ENCODE data around the gene CSNK2B. TPM values are rescaled to one million over a fixed set of nuclear protein-coding genes. Genes with fewer than 3 reads are reported as not detected.

Gene CSNK2B
- total and polyA plus RNA-seq, 7 experiments from 2014 or later: 101 to 275 (median 149) TPM

- POLR2A ChIA-PET: interaction anchor here (0.8 to 1.4 kb wide), 3 partner anchors 13 to 117 kb away, joined by 4 to 7 read pairs (median 4); partner anchors contain the start of genes DDX39B and LY6G5C
- H3K4me1 ChIP-seq (ENCODE audit: control insufficient read depth in 2 of 2, insufficient read depth in 2 of 2, low read length in 2 of 2): peaks cover 35 to 45% of the 10 kb centered on the region in 2 donors
- H3K36me3 Mint-ChIP-seq: peaks cover 5 to 31% (median 12%) of the 10 kb centered on the region in 5 donors
- no peaks in the 10 kb centered on the region for H3K9me3 Mint-ChIP-seq
- H3K4me3 Mint-ChIP-seq: peak overlapping the region; percentile 42 to 98 (median 85)
- intact Hi-C loops (cut with micrococcal nuclease): no loop called here
- H3K27me3 Mint-ChIP-seq: no peaks in the 10 kb centered on the region
- peak overlapping the region; percentile 88 for H3K27ac ChIP-seq (ENCODE audit: low read depth, low read length)
- H3K9me3 ChIP-seq (ENCODE audit: control insufficient read depth in 2 of 3, low read length in 3 of 3): no peaks in the 10 kb centered on the region
- CTCF ChIA-PET: interaction anchor here (0.6 to 0.7 kb wide), 2 partner anchors 109 to 939 kb away, joined by 3 read pairs; no protein-coding TSS in a partner anchor
- DNase-seq (no peak), ATAC-seq (no peak)
- peaks cover 0 to 38% (median 6%) of the 10 kb centered on the region in 3 experiments for H3K36me3 ChIP-seq (ENCODE audit: control insufficient read depth in 2 of 3, insufficient read depth in 3 of 3, low read length in 3 of 3)
- H3K4me3 ChIP-seq (ENCODE audit: low read length): no peak overlapping the region
- peak overlapping the region in 8 of 9 donors; percentile 62 to 92 (median 85) for H3K27ac Mint-ChIP-seq
- no peaks in the 10 kb centered on the region for H3K27me3 ChIP-seq (ENCODE audit: control insufficient read depth in 2 of 2, insufficient read depth in 2 of 2, low read length in 2 of 2)
- H3K4me1 Mint-ChIP-seq: peaks cover 44 to 76% (median 71%) of the 10 kb centered on the region in 7 donors
Measured at GRCh38 chr6:31658158-31658688, 7.7 kb upstream of the CSNK2B start.

- H3K4me1 ChIP-seq (ENCODE audit: control insufficient read depth in 2 of 2, insufficient read depth in 2 of 2, low read length in 2 of 2): peaks cover 40 to 49% of the 10 kb centered on the region in 2 donors
- Mint-ChIP-seq H3K27me3 (no peaks in the 10 kb centered on the region), H3K9me3 (no peaks in the 10 kb centered on the region), H3K4me1 (peaks cover 53 to 85% (median 77%) of the 10 kb centered on the region in 7 donors), H3K36me3 (peaks cover 6 to 39% (median 16%) of the 10 kb centered on the region in 5 donors), H3K4me3 (peak overlapping the region; percentile 89 to 98 (median 92)), H3K27ac (peak overlapping the region; percentile 81 to 95 (median 88))
- H3K4me3 ChIP-seq (ENCODE audit: low read length): peak overlapping the region; percentile 79
- H3K9me3 ChIP-seq (ENCODE audit: control insufficient read depth in 2 of 3, low read length in 3 of 3): no peaks in the 10 kb centered on the region
- intact Hi-C loops (cut with micrococcal nuclease): no loop called here
- no peak for ATAC-seq
- CTCF ChIA-PET: interaction anchor here (0.7 kb wide), 1 partner anchor 940 kb away, joined by 3 read pairs; no protein-coding TSS in a partner anchor
- H3K36me3 ChIP-seq (ENCODE audit: control insufficient read depth in 2 of 3, insufficient read depth in 3 of 3, low read length in 3 of 3): peaks cover 0 to 38% (median 6%) of the 10 kb centered on the region in 3 experiments
- H3K27ac ChIP-seq (ENCODE audit: low read depth, low read length): peak overlapping the region; percentile 88
- no peaks in the 10 kb centered on the region for H3K27me3 ChIP-seq (ENCODE audit: control insufficient read depth in 2 of 2, insufficient read depth in 2 of 2, low read length in 2 of 2)
- DNase-seq: no peak
- POLR2A ChIA-PET: interaction anchor here (0.6 to 1.3 kb wide), 3 partner anchors 80 to 310 kb away, joined by 3 to 7 read pairs (median 3); partner anchors contain the start of gene DDX39B
Measured at GRCh38 chr6:31658983-31659648, 6.8 kb upstream of the CSNK2B start.

GRCh38 chr6:31659649-31660380 is 6.1 kb upstream of the CSNK2B start:
- Histone ChIP-seq H3K4me1 (ENCODE audit: control insufficient read depth in 2 of 2, insufficient read depth in 2 of 2, low read length in 2 of 2) (peaks cover 43 to 54% of the 10 kb centered on the region in 2 donors), H3K27ac (ENCODE audit: low read depth, low read length) (peak overlapping the region; percentile 88), H3K27me3 (ENCODE audit: control insufficient read depth in 2 of 2, insufficient read depth in 2 of 2, low read length in 2 of 2) (no peaks in the 10 kb centered on the region), H3K9me3 (ENCODE audit: control insufficient read depth in 2 of 3, low read length in 3 of 3) (no peaks in the 10 kb centered on the region), H3K36me3 (ENCODE audit: control insufficient read depth in 2 of 3, insufficient read depth in 3 of 3, low read length in 3 of 3) (peaks cover 0 to 38% (median 6%) of the 10 kb centered on the region in 3 experiments), H3K4me3 (ENCODE audit: low read length) (peak overlapping the region; percentile 79)
- Mint-ChIP-seq H3K27me3 (peaks cover 0 to under 1% (median 0%) of the 10 kb centered on the region in 5 donors), H3K4me3 (peak overlapping the region; percentile 89 to 98 (median 92)), H3K9me3 (peaks cover 0 to under 1% (median 0%) of the 10 kb centered on the region in 11 donors), H3K27ac (peak overlapping the region; percentile 81 to 95 (median 88)), H3K36me3 (peaks cover 6 to 46% (median 19%) of the 10 kb centered on the region in 5 donors), H3K4me1 (peaks cover 60 to 92% (median 83%) of the 10 kb centered on the region in 7 donors)
- ATAC-seq (peak; percentile 47), DNase-seq (peak in 7 of 9 donors; percentile 18 to 48 (median 32))
- ChIA-PET POLR2A (interaction anchor here (0.6 to 7.1 kb wide), 9 partner anchors 7 to 310 kb away, joined by 3 to 193 read pairs (median 5); partner anchors contain the start of genes APOM, BAG6, DDX39B and LSM2), CTCF (no interaction called here)
- intact Hi-C loops (cut with micrococcal nuclease): loop anchor here (1.0 to 10.0 kb wide), 3 partner anchors 8 to 1755 kb away; partner anchors contain the start of genes BAG6 (in 2 of the 2), CUTA (in 1 of the 2), HSD17B8 (in 1 of the 2) and PHF1 (in 1 of the 2)

DNA sequence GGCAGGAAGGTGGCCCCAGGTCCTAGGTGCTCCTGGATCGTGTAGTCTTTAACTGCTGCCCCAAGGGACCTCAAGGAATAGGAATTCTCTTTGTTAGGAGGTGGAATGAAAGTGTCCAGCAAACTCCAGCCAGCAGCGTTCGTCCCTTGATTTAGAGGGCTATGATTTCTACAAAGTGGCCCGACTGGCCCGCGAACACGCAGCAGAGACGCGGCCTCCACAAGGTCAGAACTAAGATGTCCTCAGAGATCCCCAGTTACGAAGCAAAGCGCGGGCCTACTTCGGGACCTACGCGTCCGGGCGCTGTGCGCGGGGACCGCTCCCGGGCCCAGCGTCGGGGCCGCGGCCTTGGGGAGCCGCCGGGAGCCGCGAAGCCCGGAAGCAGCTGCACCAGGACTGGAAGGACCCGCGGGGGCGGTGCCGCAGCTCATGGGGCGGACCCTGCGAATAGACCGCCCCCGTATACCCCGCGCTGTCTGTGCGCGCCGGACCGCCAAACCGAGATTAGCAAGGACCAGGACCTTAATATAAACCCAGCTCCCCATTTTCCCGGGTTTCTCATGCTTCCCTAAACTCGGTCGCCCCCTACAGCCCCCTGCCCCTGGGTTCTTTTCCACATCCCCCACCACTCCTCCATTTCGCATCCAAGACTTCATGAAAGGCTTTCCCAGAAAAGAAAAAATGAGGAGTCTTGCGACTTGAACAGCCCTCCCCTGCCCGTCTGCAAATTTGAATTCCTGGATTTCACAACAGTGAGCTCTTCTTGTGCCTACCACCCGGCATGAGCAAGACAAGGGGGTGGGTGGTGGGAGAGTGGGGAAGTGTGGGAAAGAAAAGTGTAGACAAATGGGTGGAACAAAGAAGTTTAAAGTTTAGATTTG is 5.3 kb upstream of the CSNK2B start, which contains the start of gene C6orf47:
TSS of gene C6orf47 (minus strand) at position 398 of the 881 bp plus-strand sequence. CDS start 831 bp downstream, outside the sequence.
- Histone ChIP-seq H3K4me1 (ENCODE audit: control insufficient read depth in 2 of 2, insufficient read depth in 2 of 2, low read length in 2 of 2) (peaks cover 43 to 54% of the 10 kb centered on the region in 2 donors), H3K9me3 (ENCODE audit: control insufficient read depth in 2 of 3, low read length in 3 of 3) (no peaks in the 10 kb centered on the region), H3K27ac (ENCODE audit: low read depth, low read length) (peak within 1 kb of the TSS; percentile 88), H3K36me3 (ENCODE audit: control insufficient read depth in 2 of 3, insufficient read depth in 3 of 3, low read length in 3 of 3) (peaks cover 0 to 37% (median 6%) of the 10 kb centered on the region in 3 experiments), H3K4me3 (ENCODE audit: low read length) (peak within 1 kb of the TSS; percentile 79), H3K27me3 (ENCODE audit: control insufficient read depth in 2 of 2, insufficient read depth in 2 of 2, low read length in 2 of 2) (no peaks in the 10 kb centered on the region)
- peak; percentile 49 to 79 (median 63) for DNase-seq
- Mint-ChIP-seq H3K27ac (peak within 1 kb of the TSS; percentile 81 to 95 (median 89)), H3K27me3 (peaks cover 0 to 2% (median 0%) of the 10 kb centered on the region in 5 donors), H3K4me3 (peak within 1 kb of the TSS; percentile 89 to 98 (median 92)), H3K9me3 (peaks cover 0 to 2% (median 0%) of the 10 kb centered on the region in 11 donors), H3K36me3 (peaks cover 4 to 44% (median 18%) of the 10 kb centered on the region in 5 donors), H3K4me1 (peaks cover 58 to 89% (median 78%) of the 10 kb centered on the region in 7 donors)
- peak; percentile 72 for ATAC-seq
- intact Hi-C loops (cut with micrococcal nuclease): loop anchor here (1.0 to 10.0 kb wide), 3 partner anchors 8 to 1754 kb away; partner anchors contain the start of genes BAG6 (in 2 of the 2), CUTA (in 1 of the 2), HSD17B8 (in 1 of the 2) and PHF1 (in 1 of the 2)
- POLR2A ChIA-PET: interaction anchor here (0.6 to 7.1 kb wide), 20 partner anchors 8 to 1617 kb away, joined by 3 to 193 read pairs (median 4); partner anchors contain the start of genes ABHD16A, APOM, BAG6 and DDX39B
- CTCF ChIA-PET: interaction anchor here (0.9 kb wide), 1 partner anchor 8 kb away, joined by 3 read pairs; the partner anchor contains the start of gene BAG6
